Glutamatergic neuron (in vitro differentiated cells): ENCODE measurements around the gene TMEM253. TPM values are rescaled to one million over a fixed set of nuclear protein-coding genes. Genes with fewer than 3 reads are reported as not detected.
A peak's percentile ranks its signal among the peaks of the same experiment; 100 is the strongest.

Source experiments
- DNase-seq: peaks from one replicate; pipeline ENCODE4 v3.0.0; 2022
- H3K27ac Mint-ChIP-seq: one replicate; pipeline ENCODE4 v1.8.0; 2020; ENCODE audit warnings: mild to moderate bottlenecking, mixed read lengths, inconsistent platforms; ENCODE audit not compliant: unreplicated experiment
- H3K27me3 Mint-ChIP-seq: one replicate; pipeline ENCODE4 v1.8.0; 2020; ENCODE audit warnings: mild to moderate bottlenecking, moderate library complexity, mixed read lengths, inconsistent platforms; ENCODE audit not compliant: unreplicated experiment
- H3K36me3 Mint-ChIP-seq: one replicate; pipeline ENCODE4 v1.8.0; 2020; ENCODE audit warnings: mild to moderate bottlenecking, mixed read lengths, inconsistent platforms; ENCODE audit not compliant: unreplicated experiment
- H3K4me1 Mint-ChIP-seq: one replicate; pipeline ENCODE4 v1.8.0; 2020; ENCODE audit warnings: mild to moderate bottlenecking, low read depth, mixed read lengths, inconsistent platforms; ENCODE audit not compliant: unreplicated experiment
- H3K4me3 Mint-ChIP-seq: one replicate; pipeline ENCODE4 v1.8.0; 2020; ENCODE audit warnings: mild to moderate bottlenecking, mixed read lengths, inconsistent platforms; ENCODE audit not compliant: unreplicated experiment
- H3K9me3 Mint-ChIP-seq: one replicate; pipeline ENCODE4 v1.8.0; 2020; ENCODE audit warnings: mild to moderate bottlenecking, moderate library complexity, mixed read lengths, inconsistent platforms; ENCODE audit not compliant: unreplicated experiment
- total RNA-seq: library from RNA; stranded (reverse); fragmentation: NEBNext Ultra II Directional; extraction: Animal tissue kit (Norgen Biotek cat#: 25700); gene quantifications from one replicate; pipeline ENCODE4 v1.2.1, GENCODE V29; 2021; ENCODE audit not compliant: unreplicated experiment
- TF ChIP-seq, protein P1 (sequence below): fragments of 200-600 bp; sonication (generic); IDR thresholded peaks from one replicate; pipeline ENCODE4 v1.5.0; 2021; ENCODE audit not compliant: partially characterized antibody, unreplicated experiment

Gene TMEM253
- total RNA-seq, 1 donor from 2014 or later = 0.64 TPM

DNA sequence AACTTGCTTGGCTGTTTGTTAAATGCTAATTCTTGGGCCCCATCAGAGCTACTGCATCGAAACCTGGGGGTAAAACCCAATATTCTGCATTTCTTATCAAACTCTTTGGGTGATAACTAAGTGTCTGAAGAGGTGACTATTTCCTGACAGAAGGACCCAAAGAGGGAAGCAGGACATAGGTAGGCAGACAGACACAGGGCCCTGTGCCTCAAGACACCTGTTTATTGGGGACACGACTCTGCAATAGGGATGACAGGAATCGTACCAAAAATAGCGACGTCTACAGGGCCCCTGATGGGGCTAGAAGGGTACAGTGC is 11.0 kb upstream of the TMEM253 start:
- DNase-seq = no peak
- H3K4me1 Mint-ChIP-seq = peaks cover 41% of the 10 kb centered on the region
- no peak overlapping the region for H3K27ac Mint-ChIP-seq
- TF ChIP-seq, protein P1, sequence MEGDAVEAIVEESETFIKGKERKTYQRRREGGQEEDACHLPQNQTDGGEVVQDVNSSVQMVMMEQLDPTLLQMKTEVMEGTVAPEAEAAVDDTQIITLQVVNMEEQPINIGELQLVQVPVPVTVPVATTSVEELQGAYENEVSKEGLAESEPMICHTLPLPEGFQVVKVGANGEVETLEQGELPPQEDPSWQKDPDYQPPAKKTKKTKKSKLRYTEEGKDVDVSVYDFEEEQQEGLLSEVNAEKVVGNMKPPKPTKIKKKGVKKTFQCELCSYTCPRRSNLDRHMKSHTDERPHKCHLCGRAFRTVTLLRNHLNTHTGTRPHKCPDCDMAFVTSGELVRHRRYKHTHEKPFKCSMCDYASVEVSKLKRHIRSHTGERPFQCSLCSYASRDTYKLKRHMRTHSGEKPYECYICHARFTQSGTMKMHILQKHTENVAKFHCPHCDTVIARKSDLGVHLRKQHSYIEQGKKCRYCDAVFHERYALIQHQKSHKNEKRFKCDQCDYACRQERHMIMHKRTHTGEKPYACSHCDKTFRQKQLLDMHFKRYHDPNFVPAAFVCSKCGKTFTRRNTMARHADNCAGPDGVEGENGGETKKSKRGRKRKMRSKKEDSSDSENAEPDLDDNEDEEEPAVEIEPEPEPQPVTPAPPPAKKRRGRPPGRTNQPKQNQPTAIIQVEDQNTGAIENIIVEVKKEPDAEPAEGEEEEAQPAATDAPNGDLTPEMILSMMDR = no peak
- peaks cover 22% of the 10 kb centered on the region for H3K27me3 Mint-ChIP-seq
- peaks cover 16% of the 10 kb centered on the region for H3K9me3 Mint-ChIP-seq
- H3K4me3 Mint-ChIP-seq = no peak overlapping the region
- H3K36me3 Mint-ChIP-seq = no peaks in the 10 kb centered on the region

DNA sequence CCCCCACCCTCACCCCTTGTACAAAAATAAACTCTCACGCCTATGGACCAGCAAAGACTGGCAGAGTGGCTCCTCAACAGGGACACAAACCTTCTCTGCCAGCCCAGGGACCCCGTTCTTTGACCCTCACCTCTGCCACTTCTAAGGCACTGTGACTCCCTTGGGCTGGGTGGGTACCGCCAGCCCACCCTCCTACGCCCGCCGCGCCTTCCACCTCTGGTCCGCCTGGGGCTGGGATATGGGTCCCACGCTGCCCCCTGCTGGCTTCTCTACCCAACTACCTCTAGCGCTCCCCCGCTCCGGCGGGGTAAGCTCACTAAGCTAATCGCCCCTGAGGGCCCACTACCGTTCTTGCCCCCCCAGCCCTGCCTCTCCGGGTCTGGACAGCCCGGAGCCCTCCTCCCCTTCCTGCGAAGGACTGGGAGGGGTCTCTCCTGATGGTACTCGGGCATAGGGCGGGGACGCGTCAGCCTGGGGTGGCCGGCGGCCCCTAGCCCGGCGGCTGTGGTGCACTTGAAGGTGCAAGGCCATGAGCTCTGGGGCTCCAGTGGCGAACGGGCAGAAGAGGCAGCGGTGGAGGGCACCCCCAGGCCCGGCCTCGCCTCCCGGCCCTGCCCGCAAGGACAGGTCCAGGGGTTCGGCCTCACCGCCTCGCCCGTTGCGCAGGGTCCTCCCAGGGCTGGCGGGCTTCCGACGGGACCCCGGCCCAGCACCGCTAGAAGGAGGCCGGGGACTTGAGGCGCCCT is 10.5 kb upstream of the TMEM253 start:
- Mint-ChIP-seq H3K9me3 (peaks cover 15% of the 10 kb centered on the region), H3K4me1 (peaks cover 47% of the 10 kb centered on the region), H3K4me3 (no peak overlapping the region), H3K36me3 (no peaks in the 10 kb centered on the region), H3K27me3 (peaks cover 23% of the 10 kb centered on the region), H3K27ac (no peak overlapping the region)
- TF ChIP-seq, protein P1 = peak; percentile 80
- peak; percentile 74 for DNase-seq

DNA sequence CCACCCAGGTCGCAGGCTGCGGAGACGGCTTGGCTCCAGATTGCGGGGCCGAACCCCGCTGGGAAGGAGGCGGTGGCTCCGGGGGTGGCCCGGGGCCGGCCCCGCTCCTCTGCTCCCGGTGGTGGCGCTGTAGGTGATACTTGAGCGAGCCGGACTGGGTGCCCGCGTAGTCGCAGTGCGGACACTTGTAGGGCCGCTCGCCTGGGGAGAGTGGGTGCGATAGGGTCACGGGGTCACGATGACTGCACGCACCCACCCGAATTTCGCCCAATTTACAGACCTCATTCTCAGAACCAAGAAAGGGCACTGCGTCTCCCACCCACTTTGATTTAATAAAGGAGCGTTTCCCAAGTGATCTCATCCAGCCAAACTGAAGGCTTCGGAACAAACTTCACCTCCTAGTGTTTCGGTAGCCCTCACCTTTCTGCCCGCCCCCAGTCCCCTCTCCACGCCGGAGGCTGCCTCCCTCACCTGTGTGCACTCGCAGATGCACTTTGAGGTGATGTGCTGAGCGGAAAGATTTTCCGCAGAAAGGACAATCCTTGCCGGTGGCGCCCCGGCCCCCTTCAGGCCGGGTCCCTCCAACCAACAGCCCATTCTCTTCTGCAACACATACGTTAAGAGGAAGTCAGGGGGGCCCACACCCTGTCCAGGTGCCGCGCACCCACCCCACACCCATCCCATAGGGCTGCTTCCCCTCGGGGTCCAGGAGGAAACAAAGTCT is 9.8 kb upstream of the TMEM253 start:
- peak overlapping the region; percentile 96 for H3K27ac Mint-ChIP-seq
- H3K36me3 Mint-ChIP-seq = no peaks in the 10 kb centered on the region
- H3K4me3 Mint-ChIP-seq = peak overlapping the region; percentile 87
- peaks cover 21% of the 10 kb centered on the region for H3K9me3 Mint-ChIP-seq
- peaks cover 51% of the 10 kb centered on the region for H3K4me1 Mint-ChIP-seq
- H3K27me3 Mint-ChIP-seq = peaks cover 26% of the 10 kb centered on the region
- DNase-seq = no peak
- TF ChIP-seq, protein P1 = no peak

DNA sequence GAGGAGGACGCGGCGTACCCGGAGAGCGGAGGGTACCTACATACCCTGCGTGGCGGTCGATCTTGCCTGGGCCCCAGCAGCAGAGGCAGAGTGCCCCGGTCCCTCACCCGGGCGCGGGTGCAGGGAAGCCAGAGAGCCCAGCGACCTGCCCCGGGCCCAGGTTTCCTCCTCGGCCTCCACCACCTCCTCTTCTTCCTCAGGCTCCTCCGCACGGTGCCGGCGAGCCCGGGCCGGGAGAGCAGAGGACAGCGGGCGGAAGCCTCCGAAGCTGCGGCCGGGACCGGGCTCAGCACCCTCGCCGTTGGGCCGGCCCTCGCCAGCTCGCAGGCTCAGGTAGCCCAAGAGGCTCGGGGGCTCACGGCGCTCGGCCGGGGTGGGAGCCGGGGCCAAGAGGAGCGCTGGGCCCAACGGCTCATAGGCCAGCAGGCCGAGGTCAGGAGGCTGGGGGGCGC is 9.0 kb upstream of the TMEM253 start:
- TF ChIP-seq, protein P1 = no peak
- H3K27me3 Mint-ChIP-seq = peaks cover 33% of the 10 kb centered on the region
- DNase-seq = no peak
- peak overlapping the region; percentile 87 for H3K4me3 Mint-ChIP-seq
- peaks cover 23% of the 10 kb centered on the region for H3K9me3 Mint-ChIP-seq
- H3K36me3 Mint-ChIP-seq = no peaks in the 10 kb centered on the region
- peak overlapping the region; percentile 96 for H3K27ac Mint-ChIP-seq
- H3K4me1 Mint-ChIP-seq = peaks cover 48% of the 10 kb centered on the region
